Measurements from ENCODE around the gene VKORC1L1. TPM values are rescaled to one million over a fixed set of nuclear protein-coding genes. Genes with fewer than 3 reads are reported as not detected.
A peak's percentile ranks its signal among the peaks of the same experiment; 100 is the strongest.
"Not testable (repeated sequence)": the region's sequence is repeated elsewhere in the genome, so short reads cannot be mapped to it uniquely, and the experiment has no call there.

Gene VKORC1L1
- total RNA-seq, 2 donors from 2014 or later = 25.2 to 26.4 TPM

GRCh38 chr7:65989694-65990080 is 116.8 kb downstream of the VKORC1L1 start:
- no peak for ATAC-seq
- intact Hi-C loops (cut with DNase I, micrococcal nuclease) = no loop called here

GRCh38 chr7:65991829-65992228 is 119.0 kb downstream of the VKORC1L1 start:
- intact Hi-C loops (cut with DNase I, micrococcal nuclease); DNase-seq; ATAC-seq: not testable (repeated sequence)

More at GRCh38 chr7:65989694-65990080, 116.8 kb downstream of the VKORC1L1 start:
- no peak for DNase-seq

GRCh38 chr7:65992526-65992925 is 119.7 kb downstream of the VKORC1L1 start:
- no peak for ATAC-seq
- intact Hi-C loops (cut with DNase I, micrococcal nuclease) = no loop called here
- DNase-seq = no peak

GRCh38 chr7:65994984-65995383 is 122.1 kb downstream of the VKORC1L1 start:
- DNase-seq; ATAC-seq; intact Hi-C loops (cut with DNase I, micrococcal nuclease): not testable (repeated sequence)

GRCh38 chr7:66000823-66001417 is 128.0 kb downstream of the VKORC1L1 start:
- intact Hi-C loops (cut with DNase I, micrococcal nuclease); DNase-seq: not testable (repeated sequence)
- peak; percentile 90 for ATAC-seq

GRCh38 chr7:66005115-66005671 is 132.3 kb downstream of the VKORC1L1 start:
- intact Hi-C loops (cut with DNase I, micrococcal nuclease) = not testable (repeated sequence)
- DNase-seq (peak; percentile 33 to 41), ATAC-seq (peak; percentile 45)

- ATAC-seq (no peak), DNase-seq (no peak)
- intact Hi-C loops (cut with DNase I, micrococcal nuclease) = no loop called here
Measured at GRCh38 chr7:66007232-66007631, 134.4 kb downstream of the VKORC1L1 start.

Other genes with a start within 250 kb of the VKORC1L1 start
- 10 to 100 TPM; 69.2 to 99.5 TPM for gene GUSB, start 109.1 kb downstream of the VKORC1L1 start, total RNA-seq
- 100 to 1,000 TPM; 142 to 145 TPM for gene ASL, start 202.7 kb downstream of the VKORC1L1 start, total RNA-seq
- 10 to 100 TPM; 37.1 to 43.6 TPM for gene CRCP, start 241.8 kb downstream of the VKORC1L1 start, total RNA-seq